Endodermal cell (in vitro differentiated cells): ENCODE data around the gene PAX5. TPM values are rescaled to one million over a fixed set of nuclear protein-coding genes. Genes with fewer than 3 reads are reported as not detected.

Source experiments
- DNase-seq: peaks from one replicate; pipeline ENCODE4 v3.0.0-alpha.2; 2017
- H3K27ac ChIP-seq: 2 replicates; pipeline ENCODE4 v1.5.1; 2013; ENCODE audit warnings: mild to moderate bottlenecking, low read depth, low read length, moderate library complexity
- H3K27me3 ChIP-seq: 2 replicates; pipeline ENCODE4 v1.6.1; 2013; ENCODE audit warnings: mild to moderate bottlenecking, low read length, moderate library complexity; ENCODE audit not compliant: insufficient read depth, control insufficient read depth, poor library complexity, severe bottlenecking
- H3K36me3 ChIP-seq: 2 replicates; pipeline ENCODE4 v1.7.0; 2013; ENCODE audit warnings: mild to moderate bottlenecking, low read length, moderate library complexity; ENCODE audit not compliant: control insufficient read depth, insufficient read depth
- H3K4me1 ChIP-seq: one replicate; pipeline ENCODE4 v1.7.0; 2013; ENCODE audit warnings: low read length; ENCODE audit not compliant: control insufficient read depth, insufficient read depth
- H3K4me3 ChIP-seq: 2 replicates; pipeline ENCODE4 v1.5.1; 2013; ENCODE audit warnings: mild to moderate bottlenecking, low read length, moderate library complexity
- H3K9ac ChIP-seq: 2 replicates; pipeline ENCODE4 v1.6.1; 2013; ENCODE audit warnings: mild to moderate bottlenecking, low read length, moderate library complexity; ENCODE audit not compliant: poor library complexity, severe bottlenecking; ENCODE audit errors: extremely low read depth
- H3K9me3 ChIP-seq: 2 replicates; pipeline ENCODE4 v1.6.1; 2013; ENCODE audit warnings: mild to moderate bottlenecking, low read length, moderate library complexity; ENCODE audit not compliant: control insufficient read depth
- H3K27ac Mint-ChIP-seq: 2 replicates; pipeline ENCODE4 v1.8.0; 2020; ENCODE audit warnings: mixed read lengths
- H3K27me3 Mint-ChIP-seq: 2 replicates; pipeline ENCODE4 v1.8.0; 2021; ENCODE audit warnings: mild to moderate bottlenecking, mixed read lengths; ENCODE audit not compliant: insufficient read depth
- H3K36me3 Mint-ChIP-seq: 2 replicates; pipeline ENCODE4 v1.8.0; 2020; ENCODE audit warnings: low read depth, mixed read lengths
- H3K4me1 Mint-ChIP-seq: 2 replicates; pipeline ENCODE4 v1.8.0; 2020; ENCODE audit warnings: mixed read lengths
- H3K4me3 Mint-ChIP-seq: 2 replicates; pipeline ENCODE4 v1.8.0; 2020; ENCODE audit warnings: mild to moderate bottlenecking, moderate library complexity, mixed read lengths
- H3K9me3 Mint-ChIP-seq: 2 replicates; pipeline ENCODE4 v1.8.0; 2020; ENCODE audit warnings: mild to moderate bottlenecking, mixed read lengths
- CTCF ChIP-seq: fragments of 200-600 bp; sonication (generic); conservative IDR thresholded peaks from 2 replicates; pipeline ENCODE4 v1.5.0; 2021; ENCODE audit warnings: antibody characterized with exemption, mild to moderate bottlenecking
- WGBS, 2 experiments: methylation state at CpG; one replicate each; pipeline versions ENCODE4 v1.1.5 to v1.1.7; 2013; ENCODE audit warnings: missing lambda C conversion rate in 2 of 2, mixed read lengths in 1 of 2; ENCODE audit not compliant: insufficient coverage in 1 of 2, insufficient read length in 1 of 2; 5-methylcytosine and 5-hydroxymethylcytosine counted together
- total RNA-seq, 2 donors: library from RNA; stranded (reverse); fragmentation: NEBNext Ultra II Directional in 1 of 2; extraction: Animal tissue kit (Norgen Biotek cat#: 25700) in 1 of 2; gene quantifications; 2 replicates in 1 of 2; 3 replicates in 1 of 2; pipeline ENCODE4 v1.2.1, GENCODE V29; 2021

The PAX5 gene
- total RNA-seq, 2 donors from 2014 or later, result 0.15 TPM; not detected in 1

GRCh38 chr9:36961051-36961450 lies 73.0 kb downstream of the PAX5 start:
- no peaks in the 10 kb centered on the region for H3K27me3 ChIP-seq
- no peak overlapping the region for H3K4me3 ChIP-seq
- H3K36me3 ChIP-seq, result no peaks in the 10 kb centered on the region
- H3K27ac ChIP-seq, result no peak overlapping the region
- Mint-ChIP-seq H3K27me3 (peaks cover 26% of the 10 kb centered on the region), H3K4me1 (peaks cover 4% of the 10 kb centered on the region), H3K9me3 (no peaks in the 10 kb centered on the region), H3K4me3 (no peak overlapping the region), H3K36me3 (no peaks in the 10 kb centered on the region), H3K27ac (no peak overlapping the region)
- TF ChIP-seq CTCF, result no peak
- H3K4me1 ChIP-seq, result no peaks in the 10 kb centered on the region
- 82 to 93% methylated on average over 2 to 4 of the region's 4 CpGs for WGBS, 2 experiments
- no peaks in the 10 kb centered on the region for H3K9me3 ChIP-seq
- DNase-seq, result no peak
- H3K9ac ChIP-seq, result no peak overlapping the region

GRCh38 chr9:36960575-36960955 lies 73.5 kb downstream of the PAX5 start:
- Histone ChIP-seq H3K27ac (no peak overlapping the region), H3K36me3 (no peaks in the 10 kb centered on the region), H3K9ac (no peak overlapping the region), H3K4me1 (no peaks in the 10 kb centered on the region), H3K4me3 (no peak overlapping the region), H3K9me3 (no peaks in the 10 kb centered on the region), H3K27me3 (no peaks in the 10 kb centered on the region)
- Mint-ChIP-seq H3K4me3 (no peak overlapping the region), H3K36me3 (no peaks in the 10 kb centered on the region), H3K4me1 (peaks cover 4% of the 10 kb centered on the region), H3K27ac (no peak overlapping the region), H3K27me3 (peaks cover 26% of the 10 kb centered on the region), H3K9me3 (no peaks in the 10 kb centered on the region)
- DNase-seq, result no peak
- WGBS, 2 experiments, result 94 to 97% methylated on average over 6 to 7 of the region's 7 CpGs
- TF ChIP-seq CTCF, result no peak

- Histone ChIP-seq H3K36me3 (no peaks in the 10 kb centered on the region), H3K27ac (no peak overlapping the region), H3K9ac (no peak overlapping the region), H3K9me3 (no peaks in the 10 kb centered on the region), H3K4me1 (no peaks in the 10 kb centered on the region), H3K27me3 (no peaks in the 10 kb centered on the region), H3K4me3 (no peak overlapping the region)
- DNase-seq, result no peak
- Mint-ChIP-seq H3K36me3 (no peaks in the 10 kb centered on the region), H3K27me3 (peaks cover 24% of the 10 kb centered on the region), H3K9me3 (no peaks in the 10 kb centered on the region), H3K27ac (no peak overlapping the region), H3K4me1 (peaks cover 4% of the 10 kb centered on the region), H3K4me3 (no peak overlapping the region)
- WGBS, 2 experiments, result 89 to 98% methylated on average over 7 to 12 of the region's 12 CpGs
- no peak for TF ChIP-seq CTCF
Measured at GRCh38 chr9:36959681-36960574, 74.1 kb downstream of the PAX5 start.
